AG10803 (cell line): ENCODE results near the gene MFAP4.

ENCODE experiments used
- DNase-seq: peaks from one replicate; pipeline ENCODE4 v3.0.0; 2010; ENCODE audit warnings: low read depth
- H3K4me3 ChIP-seq: 2 replicates; pipeline ENCODE4 v1.5.1; 2011; ENCODE audit warnings: mild to moderate bottlenecking, low read length, control low read depth
- TF ChIP-seq, protein P1 (sequence below): conservative IDR thresholded peaks from 2 replicates; pipeline ENCODE4 v1.5.1; 2011; ENCODE audit warnings: mild to moderate bottlenecking, low read length, control low read depth, inconsistent platforms

Gene MFAP4

GRCh38 chr17:19414396-19415280 lies 27.6 kb upstream of the MFAP4 start:
- no peak for DNase-seq
- TF ChIP-seq, protein P1, sequence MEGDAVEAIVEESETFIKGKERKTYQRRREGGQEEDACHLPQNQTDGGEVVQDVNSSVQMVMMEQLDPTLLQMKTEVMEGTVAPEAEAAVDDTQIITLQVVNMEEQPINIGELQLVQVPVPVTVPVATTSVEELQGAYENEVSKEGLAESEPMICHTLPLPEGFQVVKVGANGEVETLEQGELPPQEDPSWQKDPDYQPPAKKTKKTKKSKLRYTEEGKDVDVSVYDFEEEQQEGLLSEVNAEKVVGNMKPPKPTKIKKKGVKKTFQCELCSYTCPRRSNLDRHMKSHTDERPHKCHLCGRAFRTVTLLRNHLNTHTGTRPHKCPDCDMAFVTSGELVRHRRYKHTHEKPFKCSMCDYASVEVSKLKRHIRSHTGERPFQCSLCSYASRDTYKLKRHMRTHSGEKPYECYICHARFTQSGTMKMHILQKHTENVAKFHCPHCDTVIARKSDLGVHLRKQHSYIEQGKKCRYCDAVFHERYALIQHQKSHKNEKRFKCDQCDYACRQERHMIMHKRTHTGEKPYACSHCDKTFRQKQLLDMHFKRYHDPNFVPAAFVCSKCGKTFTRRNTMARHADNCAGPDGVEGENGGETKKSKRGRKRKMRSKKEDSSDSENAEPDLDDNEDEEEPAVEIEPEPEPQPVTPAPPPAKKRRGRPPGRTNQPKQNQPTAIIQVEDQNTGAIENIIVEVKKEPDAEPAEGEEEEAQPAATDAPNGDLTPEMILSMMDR, result no peak
- H3K4me3 ChIP-seq, result no peak overlapping the region

- TF ChIP-seq, protein P1, result no peak
- H3K4me3 ChIP-seq, result no peak overlapping the region
These were observed 26.8 kb upstream of the MFAP4 start for GRCh38 chr17:19413761-19414160.

GRCh38 chr17:19412984-19413383 lies 26.0 kb upstream of the MFAP4 start:
- TF ChIP-seq, protein P1, result no peak
- H3K4me3 ChIP-seq, result no peak overlapping the region
- DNase-seq, result no peak

More at GRCh38 chr17:19413761-19414160, 26.8 kb upstream of the MFAP4 start:
- no peak for DNase-seq

GRCh38 chr17:19412510-19412909 lies 25.5 kb upstream of the MFAP4 start:
- H3K4me3 ChIP-seq, result no peak overlapping the region
- TF ChIP-seq, protein P1, result no peak
- no peak for DNase-seq

DNA sequence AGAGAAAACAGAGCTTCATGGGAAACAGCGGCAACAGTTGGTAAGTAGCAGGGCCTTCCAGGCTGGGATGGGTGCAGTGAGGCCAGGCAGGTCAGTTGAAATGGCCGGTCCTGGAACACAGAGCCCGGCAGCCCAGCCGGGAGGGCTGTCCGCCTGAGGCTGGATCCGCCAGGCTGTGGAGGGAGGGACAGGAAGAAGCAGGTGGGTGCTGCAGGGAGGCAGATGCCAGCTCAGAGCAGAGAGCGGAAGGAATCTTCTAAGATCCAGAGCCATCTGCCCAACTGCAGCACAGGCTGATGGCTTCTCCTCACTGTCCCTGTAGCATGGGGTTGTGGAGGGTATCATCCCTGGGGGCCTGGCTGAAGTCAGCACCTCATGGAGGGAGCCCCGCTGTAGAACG lies 24.6 kb upstream of the MFAP4 start:
- H3K4me3 ChIP-seq, result peak overlapping the region; percentile 9; the same call in 1 of the 2 replicates
- TF ChIP-seq, protein P1, result no peak
- DNase-seq, result no peak

GRCh38 chr17:19410875-19411620 lies 24.1 kb upstream of the MFAP4 start, which contains the start of gene RNF112:
TSS of gene RNF112 (plus strand) at chr17:19411232. CDS start at chr17:19411409, 177 bp downstream.
- peak; percentile 36 for DNase-seq
- peak within 1 kb of the TSS; percentile 50 for H3K4me3 ChIP-seq
- TF ChIP-seq, protein P1, result peak; percentile 36; the same call in 1 of the 2 replicates
